PC-9 (cell line): Measurements from ENCODE around the gene WT1.

Experiments used
- EZH2 ChIP-seq: fragments of 200-600 bp; sonication (generic); IDR thresholded peaks from 2 replicates; pipeline ENCODE4 v1.8.0; 2017; ENCODE audit warnings: antibody characterized with exemption, low read depth
- TF ChIP-seq, protein P1 (sequence below): fragments of 200-600 bp; sonication (generic); conservative IDR thresholded peaks from 2 replicates; pipeline ENCODE4 v1.6.1; 2017; ENCODE audit warnings: mixed run types, antibody characterized with exemption, mild to moderate bottlenecking, moderate library complexity

DNA sequence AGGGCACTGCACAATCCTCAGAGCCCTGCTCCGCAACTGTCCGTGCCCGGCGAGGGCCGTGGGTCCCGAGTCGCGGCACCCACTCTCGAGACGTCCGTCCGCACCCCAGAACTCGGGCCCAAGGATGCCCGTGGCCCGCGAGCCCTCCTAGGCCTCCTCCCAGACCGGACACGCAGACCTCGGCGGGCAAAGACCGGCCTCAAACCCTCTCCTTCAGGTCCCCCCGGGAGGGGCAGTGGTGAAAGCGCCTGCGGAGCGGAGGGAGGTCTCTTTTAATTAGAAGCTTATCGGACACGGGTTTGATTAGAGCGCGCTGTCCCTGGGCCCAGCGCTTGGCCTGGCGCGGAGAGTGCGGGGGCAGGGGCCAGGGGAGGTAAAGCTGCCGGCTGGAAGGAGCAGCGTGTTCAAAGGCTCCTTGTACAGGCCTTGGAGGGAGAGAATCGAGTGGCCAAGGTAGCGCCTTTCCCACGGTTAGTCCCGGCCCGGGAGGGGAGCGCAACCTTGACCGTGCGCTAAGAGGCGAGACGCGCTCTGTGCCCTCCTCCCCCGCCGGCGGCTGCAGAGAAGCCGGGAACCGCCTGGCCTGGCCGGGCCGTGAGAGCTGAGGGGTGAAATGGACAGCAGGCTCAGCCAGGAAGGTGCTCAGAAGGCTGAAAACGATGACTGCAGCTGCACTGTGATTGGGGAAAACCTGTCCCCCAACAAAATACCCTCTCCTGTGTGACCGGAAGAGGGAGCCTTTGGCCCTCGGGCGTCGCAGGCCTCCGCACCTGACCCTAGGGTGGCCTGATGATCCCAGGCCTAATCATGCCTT, 4.6 kb downstream of the WT1 start:
- TF ChIP-seq EZH2, result no peak
- TF ChIP-seq, protein P1, sequence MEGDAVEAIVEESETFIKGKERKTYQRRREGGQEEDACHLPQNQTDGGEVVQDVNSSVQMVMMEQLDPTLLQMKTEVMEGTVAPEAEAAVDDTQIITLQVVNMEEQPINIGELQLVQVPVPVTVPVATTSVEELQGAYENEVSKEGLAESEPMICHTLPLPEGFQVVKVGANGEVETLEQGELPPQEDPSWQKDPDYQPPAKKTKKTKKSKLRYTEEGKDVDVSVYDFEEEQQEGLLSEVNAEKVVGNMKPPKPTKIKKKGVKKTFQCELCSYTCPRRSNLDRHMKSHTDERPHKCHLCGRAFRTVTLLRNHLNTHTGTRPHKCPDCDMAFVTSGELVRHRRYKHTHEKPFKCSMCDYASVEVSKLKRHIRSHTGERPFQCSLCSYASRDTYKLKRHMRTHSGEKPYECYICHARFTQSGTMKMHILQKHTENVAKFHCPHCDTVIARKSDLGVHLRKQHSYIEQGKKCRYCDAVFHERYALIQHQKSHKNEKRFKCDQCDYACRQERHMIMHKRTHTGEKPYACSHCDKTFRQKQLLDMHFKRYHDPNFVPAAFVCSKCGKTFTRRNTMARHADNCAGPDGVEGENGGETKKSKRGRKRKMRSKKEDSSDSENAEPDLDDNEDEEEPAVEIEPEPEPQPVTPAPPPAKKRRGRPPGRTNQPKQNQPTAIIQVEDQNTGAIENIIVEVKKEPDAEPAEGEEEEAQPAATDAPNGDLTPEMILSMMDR, result no peak
